Measurements from ENCODE around the gene CDH13.

DNA sequence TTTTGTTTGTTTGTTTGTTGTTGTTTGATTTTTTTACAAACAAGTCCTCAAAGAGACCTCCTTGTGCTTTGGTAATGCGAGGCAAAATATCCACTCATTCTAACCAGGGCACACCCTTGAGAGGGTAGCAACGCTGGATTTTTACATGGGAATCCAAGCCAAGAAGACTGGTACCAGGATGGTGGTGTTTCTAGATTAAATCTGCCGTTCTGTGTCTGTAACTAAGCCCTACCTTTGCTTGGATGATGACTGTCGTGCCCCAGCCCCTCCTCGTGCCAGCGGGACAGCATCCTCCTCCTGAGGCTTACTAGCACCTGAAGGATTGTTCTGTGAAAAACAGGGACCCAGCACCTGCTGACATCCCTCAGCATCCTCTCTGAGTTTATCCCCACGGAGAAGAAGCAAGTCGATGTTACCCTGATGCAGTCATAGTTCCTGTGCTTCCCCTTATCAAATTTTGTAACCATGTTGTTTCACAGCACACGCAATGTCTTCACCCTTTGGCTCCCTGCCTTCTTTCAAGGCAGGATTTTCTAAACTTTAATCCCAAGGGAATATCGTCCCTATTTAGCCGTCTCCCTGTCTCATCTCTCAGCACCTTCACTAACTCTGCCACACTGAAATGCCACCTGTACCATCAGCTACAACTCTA, 1175.9 kb downstream of the CDH13 start:
- TF ChIP-seq CTCF (IDR thresholded peaks at IDR 0.05; ENCODE audit: low read depth, low read length, poor library complexity, severe bottlenecking) (no peak), EZH2phosphoT487 (IDR thresholded peaks at IDR 0.05; ENCODE audit: borderline replicate concordance, low read length) (no peak)

All from DOHH2 (cell line).